Activated CD4-positive, alpha-beta T cell treated with anti-CD3 and anti-CD28 coated beads for 36 hours (primary cell): ENCODE data around the gene TBCD. TPM values are rescaled to one million over a fixed set of nuclear protein-coding genes. Genes with fewer than 3 reads are reported as not detected.
A peak's percentile ranks its signal among the peaks of the same experiment; 100 is the strongest.
"Not testable (repeated sequence)": the region's sequence is repeated elsewhere in the genome, so short reads cannot be mapped to it uniquely, and the experiment has no call there.

Experiments used
- ATAC-seq: fragments of 200-7000 bp; cut with Tn5 transposase; one replicate; pipeline ENCODE4 v1.10.0; 2021; ENCODE audit warnings: mild to moderate bottlenecking, moderate library complexity
- CTCF ChIA-PET: fragments of 350-600 bp; sonication (Branson Sonifier 250); formaldehyde crosslinking; loops from one replicate; lab custom pipeline; 2021; ENCODE audit warnings: antibody characterized with exemption; lab: Charles Lee
- POLR2A ChIA-PET: fragments of 350-600 bp; sonication (Branson Sonifier 250); formaldehyde crosslinking; loops from one replicate; lab custom pipeline; 2021; ENCODE audit warnings: antibody characterized with exemption, inconsistent platforms; lab: Charles Lee
- DNase-seq: peaks from one replicate; pipeline ENCODE4 v3.0.0-alpha.2; 2020
- H3K27ac Mint-ChIP-seq: one replicate; pipeline ENCODE4 v1.8.0; 2021; ENCODE audit warnings: mixed read lengths
- H3K27me3 Mint-ChIP-seq: one replicate; pipeline ENCODE4 v1.8.0; 2021; ENCODE audit warnings: mixed read lengths
- H3K36me3 Mint-ChIP-seq: one replicate; pipeline ENCODE4 v1.8.0; 2021; ENCODE audit warnings: low read depth, mixed read lengths
- H3K4me1 Mint-ChIP-seq: one replicate; pipeline ENCODE4 v1.8.0; 2021; ENCODE audit warnings: mixed read lengths
- H3K4me3 Mint-ChIP-seq: one replicate; pipeline ENCODE4 v1.8.0; 2021; ENCODE audit warnings: mild to moderate bottlenecking, moderate library complexity, mixed read lengths
- H3K9me3 Mint-ChIP-seq: one replicate; pipeline ENCODE4 v1.8.0; 2021; ENCODE audit warnings: low read depth, mixed read lengths
- intact Hi-C, 2 experiments: fragments of 100-400 bp; cut with DNase I in 1 of 2; cut with micrococcal nuclease in 1 of 2; formaldehyde crosslinking; loops; one replicate each; pipeline versions ENCODE4 v1.14.2 to v1.15.1; 2022 to 2024; cut with DNase I, micrococcal nuclease
- total RNA-seq, 2 experiments: library from RNA; stranded (reverse); gene quantifications; one replicate each; pipeline ENCODE4 v1.2.3, GENCODE V29; 2021

TBCD gene
- total RNA-seq, 2 experiments from 2014 or later = 83.3 to 97.2 TPM

GRCh38 chr17:82775001-82775823 is 23.3 kb downstream of the TBCD start:
- H3K27me3 Mint-ChIP-seq = no peaks in the 10 kb centered on the region
- ATAC-seq = no peak
- peak; percentile 74 for DNase-seq
- no peaks in the 10 kb centered on the region for H3K9me3 Mint-ChIP-seq
- peaks cover 2% of the 10 kb centered on the region for H3K4me1 Mint-ChIP-seq
- H3K36me3 Mint-ChIP-seq = peaks cover 26% of the 10 kb centered on the region
- ChIA-PET POLR2A (no interaction called here), CTCF (interaction anchor here (0.6 to 1.3 kb wide), 5 partner anchors 13 to 125 kb away, joined by 3 to 6 read pairs (median 3); no protein-coding TSS in a partner anchor)
- intact Hi-C loops = loop anchor here in 1 of 2 experiments (2.0 kb wide), 1 partner anchor 106 kb away; no protein-coding TSS in a partner anchor
- H3K27ac Mint-ChIP-seq = no peak overlapping the region
- no peak overlapping the region for H3K4me3 Mint-ChIP-seq

GRCh38 chr17:82776454-82776853 is 24.6 kb downstream of the TBCD start:
- POLR2A ChIA-PET = no interaction called here
- H3K27ac Mint-ChIP-seq = peak overlapping the region; percentile 25
- H3K4me1 Mint-ChIP-seq = peaks cover 2% of the 10 kb centered on the region
- no peaks in the 10 kb centered on the region for H3K27me3 Mint-ChIP-seq
- H3K4me3 Mint-ChIP-seq = no peak overlapping the region
- no peaks in the 10 kb centered on the region for H3K9me3 Mint-ChIP-seq
- peaks cover 25% of the 10 kb centered on the region for H3K36me3 Mint-ChIP-seq
- DNase-seq (no peak), ATAC-seq (no peak)
- intact Hi-C loops = no loop called here
- CTCF ChIA-PET = no interaction called here

DNA sequence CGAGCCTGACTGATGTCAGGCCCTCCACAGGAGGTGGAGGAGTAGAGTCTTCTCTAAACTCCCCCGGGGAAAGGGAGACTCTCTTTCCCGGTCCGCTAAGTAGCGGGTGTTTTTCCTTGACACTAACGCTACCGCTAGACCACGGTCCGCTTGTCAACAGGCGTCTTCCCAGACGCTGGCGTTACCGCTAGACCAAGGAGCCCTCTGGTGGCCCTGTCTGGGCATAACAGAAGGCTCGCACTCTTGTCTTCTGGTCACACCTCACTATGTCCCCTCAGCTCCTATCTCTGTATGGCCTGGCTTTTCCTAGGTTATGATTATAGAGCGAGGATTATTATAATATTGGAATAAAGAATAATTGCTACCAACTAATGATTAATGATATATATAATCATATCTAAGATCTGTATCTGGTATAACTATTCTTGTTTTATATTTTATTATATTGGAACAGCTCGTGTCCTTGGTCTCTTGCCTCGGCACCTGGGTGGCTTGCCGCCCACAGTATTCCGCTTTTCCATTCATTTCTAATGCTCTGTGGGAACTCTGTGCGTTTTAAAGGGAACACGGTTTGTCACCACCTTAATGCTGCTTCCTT is 26.0 kb downstream of the TBCD start:
- H3K36me3 Mint-ChIP-seq = peaks cover 23% of the 10 kb centered on the region
- H3K9me3 Mint-ChIP-seq, intact Hi-C loops, H3K4me1 Mint-ChIP-seq, ATAC-seq, H3K4me3 Mint-ChIP-seq, H3K27ac Mint-ChIP-seq, H3K27me3 Mint-ChIP-seq, POLR2A ChIA-PET: not testable (repeated sequence)
- peak; percentile 42 for DNase-seq
- CTCF ChIA-PET = interaction anchor here (1.3 kb wide), 1 partner anchor 139 kb away, joined by 4 read pairs; no protein-coding TSS in a partner anchor

DNA sequence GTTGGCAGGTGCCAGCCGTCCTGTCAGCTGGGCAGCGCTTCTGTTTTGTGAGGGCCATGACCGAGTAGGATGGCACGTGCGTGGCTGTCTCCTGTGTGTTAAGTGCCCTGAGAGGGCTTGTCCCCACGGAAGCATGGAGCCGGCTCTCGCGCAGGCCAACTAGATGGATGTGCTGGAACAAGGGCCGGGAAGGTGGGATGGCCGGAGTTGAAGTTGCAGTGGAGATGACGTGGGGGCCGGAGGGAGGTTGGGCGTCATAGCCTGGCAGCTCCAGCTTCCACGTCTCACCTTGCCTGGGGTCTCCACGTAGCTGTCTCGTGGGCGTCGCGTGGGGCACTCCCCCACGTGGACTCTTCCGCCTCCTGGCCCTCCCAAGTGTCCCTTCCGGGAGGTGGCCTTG is 27.7 kb downstream of the TBCD start:
- no peak overlapping the region for H3K27ac Mint-ChIP-seq
- DNase-seq (no peak), ATAC-seq (no peak)
- POLR2A ChIA-PET = no interaction called here
- H3K9me3 Mint-ChIP-seq = no peaks in the 10 kb centered on the region
- no peak overlapping the region for H3K4me3 Mint-ChIP-seq
- H3K36me3 Mint-ChIP-seq = peaks cover 27% of the 10 kb centered on the region
- H3K27me3 Mint-ChIP-seq = no peaks in the 10 kb centered on the region
- CTCF ChIA-PET = interaction anchor here (0.7 kb wide), 1 partner anchor 73 kb away, joined by 3 read pairs; no protein-coding TSS in a partner anchor
- intact Hi-C loops = no loop called here
- peaks cover 5% of the 10 kb centered on the region for H3K4me1 Mint-ChIP-seq

GRCh38 chr17:82780195-82780594 is 28.3 kb downstream of the TBCD start:
- H3K4me3 Mint-ChIP-seq = no peak overlapping the region
- CTCF ChIA-PET = interaction anchor here (0.6 to 1.6 kb wide), 3 partner anchors 8 to 111 kb away, joined by 3 to 7 read pairs (median 3); no protein-coding TSS in a partner anchor
- DNase-seq (no peak), ATAC-seq (no peak)
- H3K27ac Mint-ChIP-seq = no peak overlapping the region
- no peaks in the 10 kb centered on the region for H3K27me3 Mint-ChIP-seq
- intact Hi-C loops = no loop called here
- H3K9me3 Mint-ChIP-seq = no peaks in the 10 kb centered on the region
- POLR2A ChIA-PET = no interaction called here
- H3K36me3 Mint-ChIP-seq = peaks cover 27% of the 10 kb centered on the region
- peaks cover 3% of the 10 kb centered on the region for H3K4me1 Mint-ChIP-seq

DNA sequence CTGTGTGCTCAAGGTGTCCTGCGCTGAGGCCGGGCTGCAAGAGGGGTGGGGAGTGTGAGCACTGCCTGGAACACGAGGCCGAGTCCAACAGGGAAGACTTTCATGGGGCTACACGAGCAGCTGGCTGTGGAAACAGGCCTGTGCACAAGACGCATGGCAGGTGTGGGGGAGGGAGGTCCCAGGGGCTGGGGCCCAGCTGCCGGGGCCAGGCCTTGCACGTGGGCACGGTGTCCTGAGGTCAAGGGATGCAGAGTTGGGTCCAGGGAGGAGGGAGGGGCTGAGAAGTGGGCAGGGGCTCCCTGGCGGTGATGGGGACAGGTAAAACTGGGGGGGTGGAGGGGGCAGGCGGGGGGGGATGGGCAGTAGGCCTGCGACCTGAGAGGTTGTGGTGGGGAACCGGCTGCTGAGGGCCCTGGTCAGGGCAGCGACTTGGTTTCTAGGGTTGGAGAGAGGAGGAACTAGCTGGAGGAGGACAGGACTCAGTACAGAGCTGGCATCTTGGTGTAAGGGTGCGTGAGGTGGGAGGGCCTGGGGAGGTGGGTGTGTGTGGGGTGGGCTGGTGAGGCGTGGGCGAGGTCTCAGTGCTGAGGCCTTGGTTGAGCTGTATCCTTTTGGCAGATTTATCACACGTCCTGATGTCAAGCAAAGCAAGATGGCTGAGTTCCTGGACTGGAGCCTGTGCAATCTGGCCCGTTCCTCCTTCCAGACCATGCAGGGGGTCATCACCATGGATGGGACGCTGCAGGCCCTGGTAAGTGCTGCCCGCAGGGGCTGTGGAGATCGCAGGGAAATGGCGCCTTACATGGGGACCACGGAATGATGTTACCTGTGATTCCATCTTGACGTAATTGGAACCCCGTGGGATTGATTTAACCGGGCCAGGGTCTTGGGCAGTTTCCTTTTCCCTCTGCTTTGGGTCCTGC is 29.4 kb downstream of the TBCD start:
- ATAC-seq (peak; percentile 40), DNase-seq (no peak)
- H3K4me3 Mint-ChIP-seq = no peak overlapping the region
- H3K36me3 Mint-ChIP-seq = peaks cover 27% of the 10 kb centered on the region
- ChIA-PET POLR2A (interaction anchor here (0.6 kb wide), 1 partner anchor 418 kb away, joined by 3 read pairs; no protein-coding TSS in a partner anchor), CTCF (interaction anchor here (0.5 to 1.8 kb wide), 15 partner anchors 8 to 419 kb away, joined by 3 to 8 read pairs (median 3); no protein-coding TSS in a partner anchor)
- no peaks in the 10 kb centered on the region for H3K27me3 Mint-ChIP-seq
- H3K9me3 Mint-ChIP-seq = no peaks in the 10 kb centered on the region
- peaks cover 3% of the 10 kb centered on the region for H3K4me1 Mint-ChIP-seq
- intact Hi-C loops = loop anchor here in 1 of 2 experiments (1.0 kb wide), 1 partner anchor 136 kb away; no protein-coding TSS in a partner anchor
- no peak overlapping the region for H3K27ac Mint-ChIP-seq

DNA sequence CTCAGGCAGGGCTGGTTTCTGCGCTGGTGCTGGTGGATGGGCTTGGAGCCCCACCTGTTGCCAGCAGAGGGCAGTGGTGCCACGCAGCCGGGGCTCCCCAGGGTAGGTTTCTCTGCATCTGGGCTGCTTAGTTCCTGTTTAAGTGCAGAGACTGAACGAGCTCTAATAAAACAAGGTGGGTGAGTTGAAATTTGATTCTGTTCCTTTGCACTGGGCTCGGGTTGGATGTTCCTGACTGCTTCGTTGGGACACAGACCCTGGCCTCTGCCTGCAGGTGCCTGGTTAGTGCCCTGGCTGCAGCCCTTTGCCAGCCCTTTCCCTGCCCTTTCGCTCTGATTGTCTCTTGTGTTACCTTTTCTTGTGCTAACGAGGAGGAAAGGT is 30.0 kb downstream of the TBCD start:
- peak; percentile 99 for ATAC-seq
- intact Hi-C loops = loop anchor here (1.0 to 2.0 kb wide), 2 partner anchors 135 kb away; no protein-coding TSS in a partner anchor
- H3K27ac Mint-ChIP-seq = no peak overlapping the region
- H3K4me3 Mint-ChIP-seq = no peak overlapping the region
- DNase-seq = peak; percentile 91
- ChIA-PET CTCF (interaction anchor here (0.6 to 1.8 kb wide), 11 partner anchors 9 to 418 kb away, joined by 3 to 8 read pairs (median 4); no protein-coding TSS in a partner anchor), POLR2A (no interaction called here)
- H3K4me1 Mint-ChIP-seq = peaks cover 3% of the 10 kb centered on the region
- no peaks in the 10 kb centered on the region for H3K27me3 Mint-ChIP-seq
- H3K9me3 Mint-ChIP-seq = no peaks in the 10 kb centered on the region
- peaks cover 26% of the 10 kb centered on the region for H3K36me3 Mint-ChIP-seq

DNA sequence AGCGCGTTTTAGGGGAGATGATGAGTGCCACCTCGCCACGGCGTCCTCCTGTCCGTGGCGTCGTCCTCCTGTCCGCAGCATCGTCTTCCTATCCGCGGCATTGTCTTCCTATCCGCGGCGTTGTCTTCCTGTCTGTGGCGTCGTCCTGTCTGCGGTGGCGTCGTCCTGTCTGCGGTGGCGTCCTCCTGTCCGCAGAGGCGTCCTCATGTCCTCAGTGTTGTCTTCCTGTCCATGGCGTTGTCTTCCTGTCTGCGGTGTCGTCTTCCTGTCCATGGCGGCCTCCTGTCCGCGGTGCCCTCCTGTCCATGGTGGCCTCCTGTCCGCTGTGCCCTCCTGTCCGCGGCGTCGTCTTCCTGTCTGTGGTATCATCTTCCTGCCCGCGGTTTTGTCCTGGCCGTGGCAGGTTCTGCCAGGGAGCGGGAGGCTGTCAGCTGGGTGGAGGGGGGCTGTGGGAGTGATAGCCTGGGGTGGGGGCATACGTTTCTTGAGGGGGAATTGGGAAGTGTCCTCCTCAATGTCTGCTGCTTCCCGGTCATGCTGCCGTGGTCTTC is 30.9 kb downstream of the TBCD start:
- Mint-ChIP-seq H3K27me3 (no peaks in the 10 kb centered on the region), H3K4me1 (peaks cover 3% of the 10 kb centered on the region), H3K9me3 (no peaks in the 10 kb centered on the region), H3K4me3 (no peak overlapping the region), H3K36me3 (peaks cover 21% of the 10 kb centered on the region), H3K27ac (no peak overlapping the region)
- no peak for DNase-seq
- POLR2A ChIA-PET = no interaction called here
- CTCF ChIA-PET = interaction anchor here (1.8 kb wide), 1 partner anchor 134 kb away, joined by 8 read pairs; no protein-coding TSS in a partner anchor
- intact Hi-C loops = loop anchor here in 1 of 2 experiments (2.0 kb wide), 1 partner anchor 134 kb away; no protein-coding TSS in a partner anchor
- no peak for ATAC-seq

- ChIA-PET CTCF (no interaction called here), POLR2A (no interaction called here)
- peaks cover 21% of the 10 kb centered on the region for H3K36me3 Mint-ChIP-seq
- H3K27me3 Mint-ChIP-seq = no peaks in the 10 kb centered on the region
- peaks cover 3% of the 10 kb centered on the region for H3K4me1 Mint-ChIP-seq
- ATAC-seq = no peak
- H3K4me3 Mint-ChIP-seq = no peak overlapping the region
- H3K9me3 Mint-ChIP-seq = no peaks in the 10 kb centered on the region
- H3K27ac Mint-ChIP-seq = no peak overlapping the region
- intact Hi-C loops = loop anchor here in 1 of 2 experiments (2.0 kb wide), 1 partner anchor 133 kb away; no protein-coding TSS in a partner anchor
- no peak for DNase-seq
These were observed 31.6 kb downstream of the TBCD start for GRCh38 chr17:82783498-82783897.

GRCh38 chr17:82785581-82785980 is 33.7 kb downstream of the TBCD start:
- H3K9me3 Mint-ChIP-seq, H3K4me1 Mint-ChIP-seq, DNase-seq, CTCF ChIA-PET, H3K4me3 Mint-ChIP-seq, POLR2A ChIA-PET, intact Hi-C loops, H3K27ac Mint-ChIP-seq, H3K27me3 Mint-ChIP-seq, ATAC-seq: not testable (repeated sequence)
- H3K36me3 Mint-ChIP-seq = peaks cover 21% of the 10 kb centered on the region
